Activated naive CD4-positive, alpha-beta T cell treated with anti-CD3 and anti-CD28 coated beads, Interleukin-2, amount 10 ng/mL, durations not matched to agents 7 days and 5 days (primary cell): ENCODE results near the gene PCSK2.

ENCODE experiments used
- CTCF ChIA-PET: fragments of 350-600 bp; sonication (Branson Sonifier 250); formaldehyde crosslinking; loops from one replicate; lab custom pipeline; 2021; ENCODE audit warnings: antibody characterized with exemption; lab: Charles Lee
- DNase-seq: peaks from one replicate; pipeline ENCODE4 v3.0.0-alpha.2; 2020
- H3K27ac Mint-ChIP-seq: one replicate; pipeline ENCODE4 v1.8.0; 2021; ENCODE audit warnings: mild to moderate bottlenecking, moderate library complexity, mixed read lengths
- H3K27me3 Mint-ChIP-seq: one replicate; pipeline ENCODE4 v1.8.0; 2021; ENCODE audit warnings: mild to moderate bottlenecking, mixed read lengths
- H3K36me3 Mint-ChIP-seq: one replicate; pipeline ENCODE4 v1.8.0; 2021; ENCODE audit warnings: mixed read lengths
- H3K4me1 Mint-ChIP-seq: one replicate; pipeline ENCODE4 v1.8.0; 2021; ENCODE audit warnings: mixed read lengths
- H3K4me3 Mint-ChIP-seq: one replicate; pipeline ENCODE4 v1.8.0; 2021; ENCODE audit warnings: mild to moderate bottlenecking, moderate library complexity, mixed read lengths
- H3K9me3 Mint-ChIP-seq: one replicate; pipeline ENCODE4 v1.8.0; 2021; ENCODE audit warnings: mixed read lengths

PCSK2 gene

DNA sequence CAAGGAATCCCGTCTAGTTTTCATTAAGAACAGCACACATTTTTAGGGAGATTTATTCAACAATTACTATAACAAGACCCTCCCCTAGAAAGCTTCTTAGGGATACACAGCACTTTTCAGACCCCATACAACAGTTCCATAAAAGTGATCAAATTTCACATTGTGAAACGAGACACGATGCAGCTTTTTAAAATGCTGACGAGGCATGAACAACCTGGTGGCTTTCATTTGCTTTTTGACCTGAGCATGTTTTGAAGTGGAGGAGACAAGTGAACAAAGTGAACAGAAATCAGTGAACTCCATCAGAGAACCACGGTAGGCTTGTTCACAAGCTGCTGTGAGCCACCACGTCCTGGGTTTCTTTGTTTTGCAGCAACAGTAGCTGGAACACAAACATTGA is 112.2 kb downstream of the PCSK2 start:
- Mint-ChIP-seq H3K27me3 (no peaks in the 10 kb centered on the region), H3K4me3 (no peak overlapping the region), H3K4me1 (no peaks in the 10 kb centered on the region), H3K36me3 (no peaks in the 10 kb centered on the region), H3K27ac (no peak overlapping the region), H3K9me3 (no peaks in the 10 kb centered on the region)
- no peak for DNase-seq
- CTCF ChIA-PET, result no interaction called here

DNA sequence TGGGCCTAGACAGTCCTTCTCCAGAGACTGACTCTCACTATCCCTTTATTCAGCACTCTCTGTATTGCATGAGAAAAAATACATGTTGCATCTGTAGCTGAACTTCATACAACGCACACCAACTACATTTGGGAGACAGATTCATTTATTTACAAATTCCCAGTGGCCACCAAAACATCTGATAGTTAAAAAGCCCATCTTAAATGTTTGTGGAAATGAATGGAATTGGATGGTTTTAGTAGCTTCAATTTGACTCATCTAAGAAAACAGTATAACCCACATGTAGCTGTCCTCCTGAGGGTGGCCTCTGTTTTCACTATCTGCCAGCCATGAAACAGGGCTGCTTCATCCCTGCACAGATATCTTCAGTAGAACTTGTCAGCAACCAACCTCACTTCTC is 116.3 kb downstream of the PCSK2 start:
- H3K27ac Mint-ChIP-seq, result no peak overlapping the region
- no peaks in the 10 kb centered on the region for H3K4me1 Mint-ChIP-seq
- CTCF ChIA-PET, result no interaction called here
- DNase-seq, result no peak
- no peaks in the 10 kb centered on the region for H3K9me3 Mint-ChIP-seq
- no peak overlapping the region for H3K4me3 Mint-ChIP-seq
- H3K27me3 Mint-ChIP-seq, result no peaks in the 10 kb centered on the region
- no peaks in the 10 kb centered on the region for H3K36me3 Mint-ChIP-seq

DNA sequence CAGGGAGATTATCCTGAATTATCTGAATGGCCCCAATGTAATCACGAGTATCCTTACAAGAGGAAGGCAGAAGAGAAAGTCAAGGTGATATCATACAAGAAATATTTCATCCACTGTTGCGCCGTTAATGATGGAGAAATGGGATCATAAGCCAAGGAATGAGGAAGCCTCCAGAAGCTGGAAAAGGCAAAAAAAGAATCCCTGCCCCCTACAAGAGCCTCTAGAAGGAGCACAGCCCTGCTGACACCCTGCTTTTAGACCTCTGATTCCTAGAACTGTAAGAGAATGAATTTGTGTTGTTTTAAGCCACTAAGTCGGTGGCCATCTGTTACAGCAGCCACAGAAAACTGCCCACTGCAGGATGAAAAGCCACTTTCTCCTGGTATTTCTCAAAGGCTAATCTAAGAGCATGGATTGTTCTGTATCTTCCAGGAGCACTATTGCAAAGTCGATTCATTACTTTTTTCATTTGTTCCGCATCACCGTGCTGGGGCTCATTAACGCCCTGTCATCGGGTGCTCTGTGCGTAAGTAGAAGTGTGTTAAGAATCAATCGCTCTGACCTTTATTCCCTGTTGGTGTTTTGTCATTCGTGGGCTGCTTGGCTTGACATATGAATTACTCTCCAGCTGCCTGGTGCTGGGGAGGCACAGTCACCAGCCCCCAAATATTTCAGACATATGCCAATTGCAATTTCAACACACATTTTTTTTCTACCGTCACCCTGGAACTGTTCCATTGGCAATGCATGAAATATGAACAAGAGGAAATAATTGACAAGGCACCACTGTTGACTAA is 117.0 kb downstream of the PCSK2 start:
- CTCF ChIA-PET, result no interaction called here
- H3K4me1 Mint-ChIP-seq, result no peaks in the 10 kb centered on the region
- H3K27ac Mint-ChIP-seq, result no peak overlapping the region
- H3K9me3 Mint-ChIP-seq, result no peaks in the 10 kb centered on the region
- H3K4me3 Mint-ChIP-seq, result no peak overlapping the region
- DNase-seq, result no peak
- no peaks in the 10 kb centered on the region for H3K36me3 Mint-ChIP-seq
- no peaks in the 10 kb centered on the region for H3K27me3 Mint-ChIP-seq

DNA sequence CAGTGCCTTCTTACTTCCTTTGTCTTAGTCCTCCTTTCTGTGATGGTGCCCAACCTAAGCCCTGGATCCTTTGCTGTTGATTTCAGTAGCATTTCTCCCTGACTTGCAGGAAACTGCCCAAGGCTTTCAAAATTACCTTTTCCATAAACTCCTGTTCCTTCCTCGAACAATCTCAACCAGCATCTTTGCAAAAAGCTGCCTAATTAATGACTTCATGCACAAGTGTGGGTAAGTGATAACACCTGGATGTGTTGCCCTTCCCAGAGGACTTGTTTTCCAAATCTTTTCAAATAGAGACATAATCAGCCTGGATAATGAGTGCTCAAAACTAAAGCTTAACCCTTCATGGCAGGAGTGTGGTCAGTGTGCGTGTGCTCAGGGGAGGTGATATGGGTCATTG is 118.0 kb downstream of the PCSK2 start:
- DNase-seq, result no peak
- H3K4me1 Mint-ChIP-seq, result no peaks in the 10 kb centered on the region
- no peaks in the 10 kb centered on the region for H3K9me3 Mint-ChIP-seq
- no peaks in the 10 kb centered on the region for H3K27me3 Mint-ChIP-seq
- no peak overlapping the region for H3K4me3 Mint-ChIP-seq
- H3K36me3 Mint-ChIP-seq, result no peaks in the 10 kb centered on the region
- CTCF ChIA-PET, result no interaction called here
- H3K27ac Mint-ChIP-seq, result no peak overlapping the region

DNA sequence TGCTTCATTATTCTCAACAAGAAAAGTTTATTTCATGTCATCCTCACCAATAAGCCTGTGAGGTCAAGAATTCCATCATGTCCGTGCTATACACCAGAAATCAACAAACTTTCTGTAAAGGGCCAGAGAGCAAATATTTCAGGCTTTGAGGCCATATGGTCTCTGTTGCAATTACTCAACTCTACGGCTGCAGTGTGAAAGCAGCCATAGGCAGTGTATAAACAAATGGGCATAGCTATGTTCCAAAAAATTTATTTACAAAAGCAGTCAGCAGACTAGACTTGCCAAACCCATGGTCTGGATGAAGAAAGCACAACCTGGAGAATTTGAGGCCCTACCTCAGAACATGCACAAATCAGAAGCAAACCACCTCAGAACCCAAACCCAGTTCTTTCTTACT is 118.5 kb downstream of the PCSK2 start:
- no peak overlapping the region for H3K27ac Mint-ChIP-seq
- H3K27me3 Mint-ChIP-seq, result no peaks in the 10 kb centered on the region
- CTCF ChIA-PET, result no interaction called here
- no peak for DNase-seq
- no peaks in the 10 kb centered on the region for H3K9me3 Mint-ChIP-seq
- H3K4me3 Mint-ChIP-seq, result no peak overlapping the region
- no peaks in the 10 kb centered on the region for H3K4me1 Mint-ChIP-seq
- H3K36me3 Mint-ChIP-seq, result no peaks in the 10 kb centered on the region

DNA sequence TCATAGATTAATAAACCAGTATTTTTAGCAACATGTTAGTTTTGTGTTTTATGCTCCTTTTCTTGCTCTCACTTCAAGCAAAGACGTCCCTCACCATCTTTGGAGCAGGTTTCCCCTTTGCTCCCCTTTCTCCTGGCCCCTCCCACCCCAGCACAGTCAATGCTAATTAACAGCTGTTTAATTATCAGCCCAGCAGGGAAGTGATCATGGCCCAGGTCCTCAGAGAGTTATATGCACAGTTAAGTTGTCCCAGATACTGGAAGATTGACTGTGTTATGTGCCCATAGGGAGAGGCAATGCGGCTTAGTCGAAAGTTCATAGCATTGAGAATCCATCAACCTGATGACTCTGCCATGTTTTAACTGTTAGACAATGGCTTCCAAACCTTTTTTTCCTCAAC is 123.5 kb downstream of the PCSK2 start:
- Mint-ChIP-seq H3K27ac (no peak overlapping the region), H3K9me3 (no peaks in the 10 kb centered on the region), H3K27me3 (no peaks in the 10 kb centered on the region), H3K4me3 (no peak overlapping the region), H3K36me3 (no peaks in the 10 kb centered on the region), H3K4me1 (no peaks in the 10 kb centered on the region)
- CTCF ChIA-PET, result no interaction called here
- DNase-seq, result no peak

DNA sequence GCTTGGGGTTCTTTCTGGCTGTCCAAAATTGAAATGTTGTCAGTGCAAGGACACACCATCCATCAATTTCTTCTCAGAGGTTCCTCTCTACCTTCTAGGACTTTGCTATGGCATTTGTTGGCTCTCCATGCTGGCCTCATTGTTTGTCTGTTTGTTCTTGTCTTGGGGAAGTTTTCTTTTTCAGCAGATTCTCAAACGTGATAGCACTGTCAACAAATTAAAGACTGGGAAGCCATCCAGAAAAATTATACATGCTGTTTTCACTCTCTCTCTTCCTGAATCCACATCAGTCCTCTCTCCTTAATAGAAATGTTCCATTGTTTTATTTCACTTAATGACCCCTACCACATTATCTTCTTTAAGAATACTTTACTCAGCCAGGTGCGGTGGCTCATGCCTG is 130.4 kb downstream of the PCSK2 start:
- no peak for DNase-seq
- H3K4me3 Mint-ChIP-seq, result no peak overlapping the region
- H3K36me3 Mint-ChIP-seq, result no peaks in the 10 kb centered on the region
- H3K27ac Mint-ChIP-seq, result no peak overlapping the region
- CTCF ChIA-PET, result no interaction called here
- no peaks in the 10 kb centered on the region for H3K4me1 Mint-ChIP-seq
- H3K9me3 Mint-ChIP-seq, result no peaks in the 10 kb centered on the region
- H3K27me3 Mint-ChIP-seq, result no peaks in the 10 kb centered on the region

DNA sequence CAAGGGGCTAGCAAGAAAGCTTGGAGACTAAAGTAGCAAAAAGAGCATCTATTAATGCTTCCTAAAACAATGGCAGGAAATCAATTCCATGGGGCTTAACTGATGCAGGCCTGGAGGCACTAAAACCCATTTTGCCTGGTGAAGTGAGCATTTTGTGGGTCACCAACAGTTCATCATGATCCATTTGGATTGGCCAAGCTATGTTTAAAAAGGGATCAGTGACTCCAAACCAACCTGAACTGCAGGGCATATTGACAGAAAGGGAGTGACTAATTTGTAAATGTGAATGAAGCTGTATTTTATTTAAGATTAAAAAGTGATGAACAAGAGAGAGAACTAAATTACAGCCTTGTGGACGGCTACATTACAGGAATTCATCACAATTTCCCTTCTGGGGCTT is 132.0 kb downstream of the PCSK2 start:
- no peaks in the 10 kb centered on the region for H3K36me3 Mint-ChIP-seq
- no peaks in the 10 kb centered on the region for H3K9me3 Mint-ChIP-seq
- H3K4me1 Mint-ChIP-seq, result no peaks in the 10 kb centered on the region
- CTCF ChIA-PET, result no interaction called here
- H3K4me3 Mint-ChIP-seq, result no peak overlapping the region
- DNase-seq, result no peak
- H3K27me3 Mint-ChIP-seq, result no peaks in the 10 kb centered on the region
- H3K27ac Mint-ChIP-seq, result no peak overlapping the region

DNA sequence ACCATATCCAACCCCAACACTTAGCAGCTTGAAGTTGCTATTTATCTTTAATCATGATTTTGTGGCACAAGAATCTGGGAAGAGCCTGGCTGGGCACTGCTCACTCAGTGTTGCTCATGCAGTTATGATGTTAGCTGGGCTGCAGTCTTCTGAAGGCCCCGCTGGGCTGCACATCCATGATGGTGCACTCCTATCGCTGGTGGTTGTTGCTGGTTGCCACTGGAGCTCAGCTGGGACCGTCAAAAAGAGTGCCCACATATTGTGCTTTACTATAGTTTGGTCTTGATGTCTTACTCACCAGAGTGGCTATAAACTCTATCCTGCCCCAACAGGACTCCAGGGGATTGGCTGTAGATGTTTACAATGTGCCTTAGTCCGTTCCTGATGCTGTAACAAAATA is 137.8 kb downstream of the PCSK2 start:
- no peak overlapping the region for H3K4me3 Mint-ChIP-seq
- H3K27me3 Mint-ChIP-seq, result no peaks in the 10 kb centered on the region
- CTCF ChIA-PET, result no interaction called here
- no peaks in the 10 kb centered on the region for H3K36me3 Mint-ChIP-seq
- H3K27ac Mint-ChIP-seq, result no peak overlapping the region
- H3K4me1 Mint-ChIP-seq, result no peaks in the 10 kb centered on the region
- no peak for DNase-seq
- no peaks in the 10 kb centered on the region for H3K9me3 Mint-ChIP-seq

DNA sequence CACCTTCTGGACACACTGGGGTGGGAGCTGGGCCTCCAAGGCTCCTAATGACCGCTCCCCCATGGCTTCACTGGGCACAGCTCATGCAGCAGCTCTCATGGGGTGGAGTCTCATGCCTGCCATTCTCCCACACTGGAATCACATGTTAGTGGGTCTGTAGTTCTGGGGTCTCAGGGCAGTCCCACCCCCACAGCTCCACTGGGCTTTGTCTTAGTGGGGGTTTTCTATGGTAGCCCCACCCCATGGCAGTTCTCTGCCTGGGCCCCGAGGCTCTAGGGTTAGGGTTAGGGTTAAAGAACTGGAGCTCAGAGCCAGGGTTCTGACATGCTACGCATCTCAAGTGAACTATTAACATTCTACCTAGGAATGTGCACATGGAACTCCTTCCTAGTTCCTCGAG is 139.0 kb downstream of the PCSK2 start:
- no peak overlapping the region for H3K27ac Mint-ChIP-seq
- CTCF ChIA-PET, result no interaction called here
- H3K27me3 Mint-ChIP-seq, result peaks cover 2% of the 10 kb centered on the region
- DNase-seq, result no peak
- H3K9me3 Mint-ChIP-seq, result no peaks in the 10 kb centered on the region
- H3K4me1 Mint-ChIP-seq, result no peaks in the 10 kb centered on the region
- H3K36me3 Mint-ChIP-seq, result no peaks in the 10 kb centered on the region
- H3K4me3 Mint-ChIP-seq, result no peak overlapping the region

DNA sequence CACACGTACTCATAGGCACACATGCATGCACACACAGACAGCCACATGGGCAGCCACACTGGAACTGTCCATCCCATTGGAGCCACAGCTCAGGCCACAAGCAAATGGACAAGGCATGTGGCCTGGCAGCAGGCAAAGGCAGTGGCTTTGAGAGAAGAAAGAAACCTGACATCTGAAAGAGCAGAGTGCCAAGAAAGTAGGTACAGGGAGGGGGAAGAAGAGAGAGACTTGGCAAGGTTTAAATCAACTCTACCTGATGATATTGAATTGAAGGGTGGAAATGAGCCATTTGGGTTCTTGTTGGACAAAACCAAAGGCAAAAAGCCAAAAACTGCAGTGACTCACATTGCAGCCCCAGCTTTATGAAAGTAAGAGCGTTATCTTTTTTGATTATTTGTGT is 142.7 kb downstream of the PCSK2 start:
- no peak for DNase-seq
- Mint-ChIP-seq H3K27me3 (peaks cover 8% of the 10 kb centered on the region), H3K4me3 (no peak overlapping the region), H3K9me3 (no peaks in the 10 kb centered on the region), H3K4me1 (no peaks in the 10 kb centered on the region), H3K27ac (no peak overlapping the region), H3K36me3 (no peaks in the 10 kb centered on the region)
- CTCF ChIA-PET, result no interaction called here

DNA sequence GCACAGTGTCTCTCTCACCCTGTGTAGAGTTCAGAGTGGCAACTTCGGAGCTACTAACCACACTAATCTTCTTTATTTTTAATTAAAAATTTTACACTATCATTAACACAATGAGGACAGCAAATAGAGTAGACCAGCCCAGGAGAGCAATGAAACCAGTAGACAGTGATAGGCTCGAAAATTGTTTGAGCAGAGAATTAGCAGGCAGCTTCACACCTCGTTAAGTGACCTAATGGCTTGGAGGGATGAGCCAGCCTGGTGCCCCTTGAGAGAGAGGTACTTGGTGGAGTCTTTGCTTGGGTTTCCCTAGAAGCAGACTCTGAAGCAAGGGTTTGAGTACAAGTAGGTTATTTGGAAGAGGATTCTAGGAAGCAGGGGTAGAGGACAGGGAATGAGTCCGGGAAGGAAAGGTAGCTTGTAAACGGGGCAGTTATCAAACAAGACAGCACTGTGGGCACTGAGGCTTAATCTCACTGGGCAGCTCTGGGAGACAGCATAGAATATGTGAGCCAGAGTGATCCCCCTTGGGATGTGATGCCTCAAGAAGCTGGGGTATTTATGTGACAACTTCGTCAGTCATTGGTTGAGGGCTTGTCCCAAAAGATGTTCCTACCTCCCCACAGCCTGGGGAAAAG is 146.1 kb downstream of the PCSK2 start:
- H3K4me1 Mint-ChIP-seq, result no peaks in the 10 kb centered on the region
- H3K27me3 Mint-ChIP-seq, result peaks cover 9% of the 10 kb centered on the region
- no peaks in the 10 kb centered on the region for H3K36me3 Mint-ChIP-seq
- H3K4me3 Mint-ChIP-seq, result no peak overlapping the region
- CTCF ChIA-PET, result no interaction called here
- no peak for DNase-seq
- H3K9me3 Mint-ChIP-seq, result no peaks in the 10 kb centered on the region
- H3K27ac Mint-ChIP-seq, result no peak overlapping the region

DNA sequence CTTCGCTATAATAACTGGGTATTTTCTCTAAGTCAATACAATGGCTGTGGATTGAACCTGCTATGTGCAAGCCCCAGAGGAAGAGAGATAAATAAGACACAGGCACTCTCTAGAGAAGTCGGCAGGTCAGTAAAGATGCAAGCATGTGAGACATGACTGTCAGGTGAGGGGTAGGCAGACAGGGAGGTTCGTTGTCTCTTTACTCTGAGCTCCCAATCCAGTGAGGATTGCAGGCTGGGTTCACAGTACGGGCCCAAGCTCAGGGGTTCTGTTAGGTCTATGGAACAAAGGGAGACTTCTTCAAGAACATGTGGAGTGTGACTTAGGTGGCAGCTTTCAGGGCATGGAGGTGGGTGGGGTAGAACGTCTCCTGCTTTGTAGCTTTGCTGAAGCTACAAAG is 147.2 kb downstream of the PCSK2 start:
- CTCF ChIA-PET, result no interaction called here

DNA sequence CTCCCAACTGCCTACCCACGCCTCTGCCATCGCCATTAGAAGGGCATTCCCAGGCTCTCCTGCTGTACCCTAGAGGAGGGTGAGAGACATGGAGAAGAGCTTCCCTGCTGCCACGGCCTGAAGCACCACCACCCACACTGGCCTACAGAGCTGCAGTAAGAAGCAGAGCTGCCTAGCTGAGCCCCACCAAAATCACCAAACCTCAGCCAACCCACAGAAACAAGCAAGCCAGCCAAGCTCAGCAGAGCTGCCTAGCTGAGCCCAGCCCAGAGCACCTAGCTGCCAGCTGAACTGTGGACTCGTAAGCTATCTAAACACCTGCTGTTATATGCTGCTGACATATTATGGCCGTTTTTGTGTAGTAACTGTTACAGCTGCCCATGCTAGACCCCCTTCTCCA is 149.2 kb downstream of the PCSK2 start:
- Mint-ChIP-seq H3K27me3 (peaks cover 5% of the 10 kb centered on the region), H3K27ac (no peak overlapping the region), H3K4me1 (no peaks in the 10 kb centered on the region), H3K36me3 (no peaks in the 10 kb centered on the region), H3K9me3 (no peaks in the 10 kb centered on the region), H3K4me3 (no peak overlapping the region)
- DNase-seq, result no peak
- CTCF ChIA-PET, result no interaction called here

More for the DNA sequence above, 147.2 kb downstream of the PCSK2 start:
- Mint-ChIP-seq H3K27me3 (peaks cover 9% of the 10 kb centered on the region), H3K27ac (no peak overlapping the region), H3K36me3 (no peaks in the 10 kb centered on the region), H3K4me1 (no peaks in the 10 kb centered on the region), H3K4me3 (no peak overlapping the region), H3K9me3 (no peaks in the 10 kb centered on the region)
- no peak for DNase-seq

DNA sequence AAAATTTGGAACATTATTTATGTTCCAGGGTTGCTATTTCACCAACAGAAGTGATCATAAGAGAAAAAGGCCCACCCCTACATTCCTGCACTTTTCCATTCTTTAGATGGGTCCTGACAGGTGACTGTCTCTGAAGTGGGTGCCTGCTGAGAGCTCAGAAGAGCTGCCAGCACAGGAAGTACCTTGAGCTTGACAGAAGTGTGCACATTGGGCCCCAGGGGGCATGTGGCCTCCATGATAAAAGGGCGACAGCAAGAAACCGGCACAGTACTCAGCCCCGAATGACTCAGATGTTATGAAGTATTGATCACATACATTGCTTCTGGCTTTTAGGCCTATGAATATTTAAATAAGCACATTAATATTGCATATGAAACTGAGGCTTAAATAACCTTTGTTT is 150.4 kb downstream of the PCSK2 start:
- H3K27ac Mint-ChIP-seq, result no peak overlapping the region
- CTCF ChIA-PET, result no interaction called here
- H3K27me3 Mint-ChIP-seq, result peaks cover 4% of the 10 kb centered on the region
- H3K4me3 Mint-ChIP-seq, result no peak overlapping the region
- no peaks in the 10 kb centered on the region for H3K4me1 Mint-ChIP-seq
- no peak for DNase-seq
- H3K9me3 Mint-ChIP-seq, result no peaks in the 10 kb centered on the region
- no peaks in the 10 kb centered on the region for H3K36me3 Mint-ChIP-seq
